Measurements from ENCODE around the gene OGDH. TPM values are rescaled to one million over a fixed set of nuclear protein-coding genes. Genes with fewer than 3 reads are reported as not detected.
A peak's percentile ranks its signal among the peaks of the same experiment; 100 is the strongest.

The OGDH gene
- total and polyA plus RNA-seq, 2 of the 13 experiments (the other 11 are each of a cell fraction or from before 2014, with no cell fraction given), result 17.4 to 25.4 TPM

- TF ChIP-seq AHDC1 (CRISPR knock-in tag; IDR thresholded peaks at IDR 0.05; ENCODE audit: borderline replicate concordance), result no peak; the same call in 1 of the 2 replicates
- TF ChIP-seq SCMH1 (CRISPR knock-in tag; IDR thresholded peaks at IDR 0.05; ENCODE audit: borderline replicate concordance), result no peak
- no peak for TF ChIP-seq ZNF430 (CRISPR knock-in tag; IDR thresholded peaks at IDR 0.05)
- 0 out of 2 replicates have a peak, but pooled peaks have one; percentile 27 for TF ChIP-seq POGK (CRISPR knock-in tag; conservative IDR thresholded peaks at IDR 0.05)
- no peak for TF ChIP-seq ZNF7 (CRISPR knock-in tag; IDR thresholded peaks at IDR 0.05)
- no peak for TF ChIP-seq NCOA1 (CRISPR knock-in tag; IDR thresholded peaks at IDR 0.05)
- TF ChIP-seq NFIC (IDR thresholded peaks at IDR 0.05; ENCODE audit: low read length), result no peak
- TF ChIP-seq ZBTB39 (CRISPR knock-in tag; IDR thresholded peaks at IDR 0.05), result 0 out of 2 replicates have a peak, but pooled peaks have one; percentile 41
- no peak for TF ChIP-seq KIAA2018 (CRISPR knock-in tag; IDR thresholded peaks at IDR 0.05; ENCODE audit: borderline replicate concordance)
Measured at GRCh38 chr7:44678471-44679179, 72.2 kb downstream of the OGDH start (continued).
